ENCODE results near the gene RARS2. TPM values are rescaled to one million over a fixed set of nuclear protein-coding genes. Genes with fewer than 3 reads are reported as not detected.

RARS2 gene
- polyA plus RNA-seq, 2 of the 4 experiments (the other 2 are of a cell fraction), result 14.6 to 23.7 TPM

- CTCF ChIA-PET, result interaction anchor here (0.6 kb wide), 1 partner anchor 910 kb away, joined by 3 read pairs; no protein-coding TSS in a partner anchor
- Histone ChIP-seq H3K27ac (no peak overlapping the region), H3K4me2 (no peak overlapping the region), H3K4me1 (0 out of 3 replicates have a peak, but pooled peaks cover 5% of the 10 kb centered on the region), H3K4me3 (no peak overlapping the region), H3K9me3 (no peaks in the 10 kb centered on the region)
- no peak for ATAC-seq
- no peak for TF ChIP-seq MAX (IDR thresholded peaks at IDR 0.05)
- no peak for TF ChIP-seq ZSCAN20 (CRISPR knock-in tag; IDR thresholded peaks at IDR 0.05)
- TF ChIP-seq ZFP36 (IDR thresholded peaks at IDR 0.05; ENCODE audit: borderline replicate concordance, partially characterized antibody), result no peak
- no peak for TF ChIP-seq BHLHE40 (IDR thresholded peaks at IDR 0.05; ENCODE audit: low read depth, low read length)
- no peak for TF ChIP-seq BCL3 (IDR thresholded peaks at IDR 0.05)
- TF ChIP-seq EHF (CRISPR knock-in tag; IDR thresholded peaks at IDR 0.05), result no peak
- TF ChIP-seq ZC3H11A (IDR thresholded peaks at IDR 0.05), result no peak
- TF ChIP-seq MAFK (IDR thresholded peaks at IDR 0.05; ENCODE audit: partially characterized antibody), result no peak
- no peak for TF ChIP-seq FOSL2 (IDR thresholded peaks at IDR 0.05)
- TF ChIP-seq FOSL2 (CRISPR knock-in tag; IDR thresholded peaks at IDR 0.05), result no peak
- no peak for TF ChIP-seq NFE2L2 (conservative IDR thresholded peaks at IDR 0.05; ENCODE audit: low read length)
- no peak for TF ChIP-seq CEBPB (IDR thresholded peaks at IDR 0.05)
- no peak for DNase-seq (ENCODE audit: low read depth in 1 of 2, low spot score in 1 of 2)
- 86% methylated on average over 1 of the region's 1 CpG for WGBS (ENCODE audit: missing lambda C conversion rate)
- no peak for FAIRE-seq
- POLR2A ChIA-PET, result no interaction called here
Measured at GRCh38 chr6:87504441-87504840, 85.3 kb downstream of the RARS2 start.

GRCh38 chr6:87501809-87502572 lies 87.8 kb downstream of the RARS2 start:
- CTCF ChIA-PET, result no interaction called here
- no peak for ATAC-seq

More at GRCh38 chr6:87501809-87502572, 87.8 kb downstream of the RARS2 start:
- H3K27ac ChIP-seq, result no peak overlapping the region
- 0 out of 3 replicates have a peak, but pooled peaks cover 11% of the 10 kb centered on the region for H3K4me1 ChIP-seq
- no peak overlapping the region for H3K4me2 ChIP-seq
- TF ChIP-seq JUN (IDR thresholded peaks at IDR 0.05), result no peak
- no peak for TF ChIP-seq RAD21 (conservative IDR thresholded peaks at IDR 0.05 in 1 of 2, IDR thresholded peaks at IDR 0.05 in 1 of 2)
- no peak for TF ChIP-seq GATA3 (IDR thresholded peaks at IDR 0.05; ENCODE audit: borderline replicate concordance)
- TF ChIP-seq MYC (IDR thresholded peaks at IDR 0.05; ENCODE audit: borderline replicate concordance, low read length), result no peak
- TF ChIP-seq HOXB13 (CRISPR knock-in tag; IDR thresholded peaks at IDR 0.05; ENCODE audit: low read depth), result no peak
- TF ChIP-seq BHLHE40 (IDR thresholded peaks at IDR 0.05; ENCODE audit: low read depth, low read length), result no peak
- TF ChIP-seq CHD4 (IDR thresholded peaks at IDR 0.05; ENCODE audit: borderline replicate concordance), result no peak
- no peak for TF ChIP-seq SMC3 (IDR thresholded peaks at IDR 0.05)
- TF ChIP-seq CBX8 (IDR thresholded peaks at IDR 0.05), result no peak
- TF ChIP-seq HES2 (IDR thresholded peaks at IDR 0.05), result no peak
- no peak for TF ChIP-seq RNF2 (IDR thresholded peaks at IDR 0.05; ENCODE audit: borderline replicate concordance, low read depth)
- TF ChIP-seq HMGXB4 (CRISPR knock-in tag; IDR thresholded peaks at IDR 0.05; ENCODE audit: borderline replicate concordance), result no peak
- no peak for TF ChIP-seq ZSCAN20 (CRISPR knock-in tag; IDR thresholded peaks at IDR 0.05)
- TF ChIP-seq CTCF (IDR thresholded peaks at IDR 0.05), result no peak
- no peak for TF ChIP-seq HDAC2 (IDR thresholded peaks at IDR 0.05)
- TF ChIP-seq REST (IDR thresholded peaks at IDR 0.05), result no peak
- no peak for TF ChIP-seq JUNB (IDR thresholded peaks at IDR 0.05)
- no peak for TF ChIP-seq POLR2A (IDR thresholded peaks at IDR 0.05; ENCODE audit: low read length)
- no peak for TF ChIP-seq PBX3 (IDR thresholded peaks at IDR 0.05)
- FAIRE-seq, result no peak
- no peak for DNase-seq (ENCODE audit: low read depth in 1 of 2, low spot score in 1 of 2)
- POLR2A ChIA-PET, result no interaction called here
- H3K4me3 ChIP-seq, result no peak overlapping the region
- 90% methylated on average over 6 of the region's 6 CpGs for WGBS (ENCODE audit: missing lambda C conversion rate)
- H3K9me3 ChIP-seq, result no peaks in the 10 kb centered on the region

Measured in A549 (cell line).